HG03139 (cell line): ENCODE results near the gene VRTN.

Experiments
- ATAC-seq: cut with Tn5 transposase; IDR thresholded peaks from one replicate; pipeline ENCODE4 v1.9.1; 2021; ENCODE audit not compliant: unreplicated experiment

Gene VRTN

DNA sequence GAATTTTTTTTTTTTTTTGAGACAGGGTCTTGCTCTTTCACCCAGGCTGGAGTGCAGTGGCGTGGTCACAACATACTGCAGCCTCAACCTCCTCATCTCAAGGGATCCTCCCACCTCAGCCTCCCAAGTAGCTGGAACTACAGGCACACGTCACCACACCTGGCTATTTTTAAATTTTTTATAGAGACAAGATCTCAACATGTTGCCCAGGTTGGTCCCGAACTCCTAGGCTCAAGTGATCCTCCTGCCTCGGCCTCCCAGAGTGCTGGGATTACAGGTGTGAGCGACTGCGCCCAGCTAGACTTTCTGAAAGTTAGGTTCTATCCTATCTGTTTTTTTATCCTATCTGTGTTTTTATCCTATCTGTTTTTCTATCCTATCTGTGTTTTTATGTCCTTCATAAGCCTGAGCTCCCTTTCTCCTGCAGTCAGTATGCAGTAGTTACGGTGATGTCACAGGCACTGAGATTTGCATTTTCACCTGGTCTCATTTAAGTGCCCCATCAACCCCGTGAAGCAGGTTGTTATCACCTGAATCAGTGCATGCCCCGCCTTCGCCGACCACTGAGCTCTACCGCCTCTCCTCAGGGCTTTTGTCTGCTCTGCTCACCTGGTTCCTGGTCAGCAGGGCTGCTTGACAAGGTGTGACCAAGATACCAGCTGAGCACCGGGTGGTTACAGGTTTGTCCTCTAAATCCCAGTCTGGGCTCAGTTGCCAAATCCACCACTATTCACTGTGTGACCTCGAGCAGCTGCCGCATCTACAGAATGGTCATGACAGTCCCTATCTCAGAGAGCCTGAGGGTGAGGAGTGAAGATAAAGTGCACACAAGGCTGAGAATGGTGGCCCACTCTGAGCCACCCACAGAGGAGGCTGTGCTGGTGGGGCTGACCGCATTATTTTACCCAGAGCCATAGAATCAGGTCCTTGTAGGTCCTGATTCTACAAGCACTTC is 44.6 kb downstream of the VRTN start:
- no peak for ATAC-seq

DNA sequence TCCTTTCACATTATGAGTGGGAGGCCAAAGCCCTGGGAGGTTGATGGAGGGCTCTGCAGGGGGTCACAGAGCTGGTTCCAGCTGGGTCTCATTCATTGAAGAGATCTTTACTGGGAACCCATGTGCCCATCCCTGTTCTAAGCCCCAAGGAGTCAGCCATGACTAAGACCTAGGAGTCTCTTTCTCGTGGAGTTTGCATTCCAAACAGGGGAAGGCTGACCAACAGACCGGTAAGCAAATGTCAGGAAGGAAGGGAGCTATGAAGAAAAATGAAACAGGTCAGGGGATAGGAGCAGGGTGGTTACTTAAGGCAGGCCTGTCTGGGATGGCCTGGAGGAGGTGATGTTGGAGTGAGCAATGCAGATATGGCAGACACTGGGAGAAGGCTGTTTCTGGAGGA is 46.3 kb downstream of the VRTN start:
- no peak for ATAC-seq

- no peak for ATAC-seq
These were observed 46.8 kb downstream of the VRTN start for GRCh38 chr14:74395094-74395493.

DNA sequence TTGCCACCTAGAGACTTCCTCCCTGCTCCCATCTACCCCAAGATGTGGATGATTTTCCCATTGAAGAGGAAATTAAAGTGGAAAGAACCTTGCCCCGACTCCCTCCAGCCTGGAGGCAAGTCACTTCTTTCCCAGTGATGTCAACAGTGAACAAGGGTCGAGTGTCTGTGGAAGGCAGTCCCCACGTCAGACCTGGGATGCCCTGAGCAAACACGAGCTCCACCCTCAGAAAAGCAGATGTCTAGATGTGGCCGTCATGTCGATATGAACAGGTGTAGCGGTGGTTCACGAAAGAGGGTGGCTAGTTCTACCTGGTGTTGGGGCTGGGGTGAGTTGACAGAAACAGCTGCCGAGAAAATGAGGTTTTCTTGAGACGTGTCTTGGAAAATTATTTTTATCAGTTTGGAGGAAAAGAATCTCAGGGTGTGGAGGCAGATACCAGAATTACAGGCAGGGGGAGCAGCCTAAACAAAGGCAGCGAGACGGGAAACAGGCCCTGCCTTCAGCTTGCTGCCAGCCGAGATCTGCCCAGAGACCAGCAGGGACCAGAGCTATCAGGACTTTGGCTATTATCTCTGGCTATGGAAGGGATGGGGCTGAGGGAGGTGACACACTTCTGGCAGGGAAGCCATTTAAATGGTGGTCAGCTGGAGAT is 51.9 kb downstream of the VRTN start:
- no peak for ATAC-seq

DNA sequence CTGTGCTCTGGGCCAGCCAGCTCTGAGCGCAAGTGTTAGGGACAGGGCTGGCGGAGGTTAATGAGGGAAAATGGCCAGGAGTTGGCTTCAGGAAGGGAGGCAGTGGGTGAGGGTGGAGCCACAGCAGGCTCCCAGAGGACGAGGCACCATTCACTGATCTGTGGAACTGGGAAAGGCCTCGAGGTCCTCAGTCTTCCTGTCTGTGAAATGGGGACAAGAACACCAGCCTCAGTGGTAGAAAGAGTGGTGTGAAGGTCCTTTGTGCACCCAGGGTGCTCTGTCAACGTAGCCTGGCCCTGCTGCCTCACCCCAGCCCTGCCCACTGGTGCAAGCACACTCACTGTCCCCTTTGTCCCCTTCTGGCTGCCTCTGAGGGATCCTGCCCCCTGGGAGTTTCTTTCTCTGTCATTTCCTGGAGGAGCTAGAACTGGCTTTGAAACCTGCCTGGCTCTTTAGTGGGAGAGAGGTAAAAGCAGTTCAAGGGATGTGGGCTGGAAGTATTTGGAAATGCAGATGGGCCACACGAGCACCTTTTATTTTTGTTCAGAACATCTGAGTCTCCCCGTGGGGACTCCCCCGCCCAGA is 52.7 kb downstream of the VRTN start:
- ATAC-seq = peak; percentile 7

GRCh38 chr14:74401504-74402241 is 53.4 kb downstream of the VRTN start:
- peak; percentile 59 for ATAC-seq

DNA sequence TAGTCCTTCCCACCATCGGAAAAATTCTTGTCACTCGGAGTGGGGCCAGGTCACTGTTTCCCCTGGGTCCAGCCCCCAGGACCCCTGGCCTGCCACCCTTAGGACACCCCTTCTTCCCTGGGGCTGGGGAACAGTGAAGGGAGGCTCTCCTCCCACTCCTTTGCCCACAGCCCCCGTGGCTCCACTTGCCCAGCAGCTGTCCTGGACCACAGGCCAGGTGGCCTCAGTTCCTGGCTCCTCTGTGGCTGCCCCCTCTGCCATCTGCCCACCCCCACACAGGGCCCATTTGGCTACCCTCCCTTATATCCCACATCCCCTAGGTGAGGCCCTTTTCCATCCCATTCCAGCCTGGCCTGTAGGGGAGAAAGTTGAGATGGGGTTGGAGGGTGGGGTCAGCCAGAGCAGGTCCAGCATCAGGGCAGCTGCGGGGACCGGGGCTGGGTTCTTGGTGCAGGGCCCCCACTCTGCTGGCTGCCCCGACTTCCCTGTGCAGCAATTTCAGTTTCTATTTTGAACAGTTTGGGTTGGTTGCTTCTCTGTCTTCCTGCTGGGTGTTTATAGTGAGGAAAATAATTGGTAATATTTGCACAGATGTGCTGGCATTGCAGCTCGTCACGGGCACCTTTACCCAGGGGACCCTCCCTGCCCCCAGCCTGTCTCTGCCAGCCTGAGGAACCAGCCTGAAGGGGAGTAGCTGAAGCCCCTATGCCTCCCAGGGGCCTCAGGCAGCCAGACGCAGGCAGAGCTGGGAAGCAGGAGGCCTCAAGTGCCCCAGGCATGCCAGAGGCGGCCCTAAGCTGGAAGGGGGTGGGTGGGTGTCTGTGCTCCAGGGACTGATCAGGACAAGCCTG is 54.4 kb downstream of the VRTN start:
- no peak for ATAC-seq

DNA sequence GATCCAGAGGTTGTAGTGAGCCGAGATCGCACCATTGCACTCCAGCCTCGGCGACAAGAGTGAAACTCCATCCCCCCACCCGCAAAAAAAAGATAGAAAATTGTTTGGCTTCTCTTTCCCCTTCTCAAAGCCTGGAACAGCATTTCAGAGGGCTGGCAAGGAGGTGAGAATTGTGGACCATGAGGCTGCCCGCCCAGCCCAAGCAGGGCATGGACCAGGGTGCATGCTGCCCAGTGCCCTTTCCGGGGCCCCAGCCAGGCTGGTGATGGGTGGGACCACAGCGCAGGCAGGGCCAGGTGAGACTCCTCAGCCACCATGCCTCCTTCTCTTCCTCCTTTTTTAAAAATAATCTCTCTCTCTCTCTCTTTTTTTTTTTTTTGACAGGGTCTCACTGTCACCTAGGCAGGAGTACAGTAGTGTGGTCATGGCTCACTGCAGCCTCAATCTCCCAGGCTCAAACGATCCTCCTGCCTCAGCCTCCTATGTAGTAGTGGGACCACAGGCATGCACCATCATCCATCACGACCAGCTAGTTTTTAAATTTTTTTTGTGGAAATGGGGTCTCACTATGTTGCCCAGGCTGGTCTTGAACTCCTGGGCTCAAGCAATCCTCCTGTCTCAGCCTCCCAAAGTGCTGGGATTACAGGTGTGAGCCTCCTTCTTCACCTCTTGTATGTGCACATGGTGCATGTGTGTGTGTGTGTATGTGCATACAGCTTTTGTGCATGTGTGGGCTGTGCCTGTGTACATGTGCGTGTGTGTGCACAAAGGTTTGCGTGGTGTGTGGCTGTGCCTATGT is 55.5 kb downstream of the VRTN start:
- ATAC-seq = no peak

DNA sequence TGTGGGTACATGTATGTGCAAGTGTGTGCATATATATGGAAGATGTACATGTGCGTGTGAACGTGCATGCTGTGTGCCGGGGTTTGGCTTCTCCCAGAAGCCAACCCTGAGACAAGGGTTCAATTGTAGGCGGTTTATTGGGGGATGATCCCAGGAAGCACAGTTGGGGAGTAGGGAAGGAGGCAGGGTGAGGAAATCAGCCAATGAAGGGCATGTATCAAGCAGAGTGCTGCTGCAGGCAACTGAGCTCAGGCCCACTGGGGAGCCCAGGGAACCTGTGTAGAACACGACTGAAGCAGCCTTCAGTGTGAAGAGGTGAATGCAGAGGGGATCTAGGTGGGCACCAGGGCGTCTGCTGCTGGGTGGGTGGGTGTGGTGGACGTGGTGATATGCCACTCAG is 56.2 kb downstream of the VRTN start:
- no peak for ATAC-seq

DNA sequence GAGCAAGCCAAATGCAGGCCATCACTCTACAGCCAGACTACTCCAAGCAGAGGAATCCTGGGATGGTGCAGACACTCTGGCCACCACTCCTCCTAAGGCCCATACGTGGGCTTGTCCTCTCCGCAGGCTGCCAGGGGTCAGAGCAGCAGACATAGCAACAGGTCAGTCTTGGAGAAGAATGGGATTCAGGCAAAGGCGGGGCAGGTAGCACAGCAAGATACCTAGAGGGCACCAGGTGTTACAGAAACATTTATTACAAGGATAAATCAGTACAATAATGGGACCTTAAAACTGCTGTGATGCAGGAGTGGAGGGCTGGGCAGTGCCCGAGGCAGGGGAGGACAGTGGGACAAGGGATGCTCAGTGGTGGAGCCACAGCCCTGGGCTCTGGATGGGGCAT is 57.4 kb downstream of the VRTN start:
- no peak for ATAC-seq

GRCh38 chr14:74407021-74407800 is 58.9 kb downstream of the VRTN start:
- no peak for ATAC-seq

- no peak for ATAC-seq
These were observed 59.5 kb downstream of the VRTN start for GRCh38 chr14:74407801-74408154.

DNA sequence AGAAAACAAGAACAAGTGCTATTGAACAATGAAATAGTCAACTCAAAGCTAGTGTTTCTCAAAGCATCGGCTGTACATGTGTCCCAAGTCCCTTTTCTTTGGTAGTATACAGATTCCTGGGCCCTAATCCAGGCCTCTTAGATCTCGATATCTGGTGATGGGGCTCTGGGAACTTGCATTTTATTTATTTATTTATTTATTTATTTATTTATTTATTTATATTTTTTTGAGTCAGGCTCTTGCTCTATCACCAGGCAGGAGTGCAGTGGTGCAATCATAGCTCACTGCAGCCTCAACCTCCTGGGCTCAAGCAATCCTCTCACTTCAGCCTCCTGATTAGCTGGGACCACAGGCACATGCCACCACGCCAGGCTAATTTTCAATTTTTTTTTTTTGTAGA is 60.6 kb downstream of the VRTN start:
- no peak for ATAC-seq

DNA sequence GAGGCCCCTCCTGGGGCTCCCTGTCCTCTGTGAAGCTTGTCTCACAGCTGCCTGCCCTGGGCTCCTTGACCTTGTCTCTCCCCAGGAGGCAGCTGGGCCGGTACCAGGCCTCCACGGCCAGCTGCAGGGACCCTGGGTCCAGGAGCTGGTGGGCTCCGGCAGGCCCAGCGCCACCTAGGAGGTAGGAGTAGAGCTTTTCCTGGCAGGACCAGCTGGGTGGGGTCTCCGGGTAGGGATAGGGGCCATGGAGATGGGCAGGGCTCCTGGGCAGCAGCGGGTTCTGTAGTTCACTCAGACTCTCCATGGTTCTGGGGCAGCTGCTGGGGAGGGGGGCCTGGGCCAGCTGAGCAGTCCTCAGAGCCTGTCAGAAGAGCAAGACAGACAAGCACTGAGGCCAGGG is 61.2 kb downstream of the VRTN start:
- no peak for ATAC-seq
